GM10847 (cell line): ENCODE measurements around the gene DNAJC22.

Source experiments
- POLR2A ChIP-seq: IDR thresholded peaks from 2 replicates; pipeline ENCODE4 v1.6.1; 2011; ENCODE audit not compliant: insufficient read length; ENCODE audit errors: extremely low read depth

Gene DNAJC22

DNA sequence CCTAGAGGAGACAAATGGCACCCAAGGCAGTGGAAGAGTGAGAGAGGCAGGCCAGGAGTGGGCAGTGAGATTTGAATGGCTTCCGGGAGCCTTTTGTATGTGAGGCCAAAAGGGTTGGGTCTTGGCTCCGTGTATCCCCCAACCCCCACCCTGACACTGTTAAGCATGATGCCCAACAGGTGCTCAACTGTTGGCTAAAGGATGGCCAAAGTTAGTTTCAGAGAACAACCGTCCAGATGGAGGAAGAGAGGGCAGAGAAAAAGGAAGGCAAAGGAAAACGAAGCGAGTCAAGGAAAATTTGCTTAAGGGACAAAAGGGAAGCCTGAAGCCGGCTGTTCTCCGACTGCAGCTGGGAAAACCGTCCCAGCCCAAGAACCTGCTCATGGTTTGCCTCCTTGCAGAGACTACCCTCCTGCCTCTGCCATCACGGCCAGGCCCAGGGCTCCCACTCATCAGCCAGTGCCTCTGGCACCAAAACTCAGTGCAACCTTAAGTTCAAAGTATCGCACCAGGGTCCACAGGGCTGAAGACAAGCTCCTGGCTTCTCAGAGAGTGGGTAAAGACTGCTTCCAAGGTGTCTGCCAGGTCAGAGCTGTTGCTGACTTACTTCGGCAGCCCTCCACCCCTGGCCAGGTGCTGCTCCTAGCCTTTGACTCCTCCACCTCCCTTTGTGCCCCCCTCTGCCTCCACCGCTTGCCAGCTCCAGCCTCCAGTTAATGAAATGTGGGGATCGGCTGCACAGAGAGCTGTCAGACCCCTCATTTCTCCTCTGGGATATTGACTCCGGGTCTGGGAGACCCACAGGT, 5.5 kb upstream of the DNAJC22 start:
- no peak for TF ChIP-seq POLR2A

GRCh38 chr12:49341777-49342065, 5.0 kb upstream of the DNAJC22 start:
- TF ChIP-seq POLR2A: no peak

DNA sequence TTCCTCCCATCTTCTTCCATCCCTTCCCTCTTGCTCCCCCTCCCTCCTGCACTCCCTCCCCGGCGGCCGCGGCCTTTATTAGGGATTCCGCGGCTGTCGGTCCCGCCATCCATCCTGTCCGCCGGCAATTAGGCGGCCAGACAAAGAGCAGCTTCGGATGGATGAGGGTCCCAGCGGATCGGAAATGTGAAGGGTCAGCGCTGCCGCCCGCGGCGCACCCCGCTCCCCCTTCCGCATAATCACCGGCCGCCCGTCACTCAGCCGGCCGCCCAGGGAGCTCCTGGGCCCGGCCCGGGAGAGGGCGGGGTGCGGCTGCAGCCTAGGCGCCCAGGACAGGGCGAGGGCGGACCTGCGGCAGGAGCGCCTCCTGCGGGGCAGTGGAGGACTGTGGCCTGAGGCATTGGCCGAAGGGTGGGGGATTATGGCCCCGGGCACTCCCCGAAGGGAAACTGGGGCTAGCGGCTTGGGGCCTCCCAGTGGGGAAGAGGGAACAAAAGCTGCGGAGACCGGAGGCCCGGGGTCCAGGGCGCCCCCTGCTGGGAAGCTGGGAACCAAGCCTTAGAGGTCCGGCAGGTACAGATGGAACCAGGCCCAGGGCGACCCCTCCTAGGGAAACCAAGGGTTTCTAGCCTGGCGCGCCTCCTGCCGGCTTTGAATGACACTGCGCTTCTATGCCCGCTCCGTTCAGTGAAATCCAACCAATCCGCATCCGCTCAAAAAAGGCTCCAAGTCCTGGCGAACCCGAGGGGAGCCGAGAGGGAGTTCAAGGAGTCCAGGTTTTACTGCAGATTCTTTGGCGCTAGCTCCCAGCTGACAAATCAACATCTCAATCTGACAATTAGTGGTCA, 4.4 kb upstream of the DNAJC22 start:
- no peak for TF ChIP-seq POLR2A

DNA sequence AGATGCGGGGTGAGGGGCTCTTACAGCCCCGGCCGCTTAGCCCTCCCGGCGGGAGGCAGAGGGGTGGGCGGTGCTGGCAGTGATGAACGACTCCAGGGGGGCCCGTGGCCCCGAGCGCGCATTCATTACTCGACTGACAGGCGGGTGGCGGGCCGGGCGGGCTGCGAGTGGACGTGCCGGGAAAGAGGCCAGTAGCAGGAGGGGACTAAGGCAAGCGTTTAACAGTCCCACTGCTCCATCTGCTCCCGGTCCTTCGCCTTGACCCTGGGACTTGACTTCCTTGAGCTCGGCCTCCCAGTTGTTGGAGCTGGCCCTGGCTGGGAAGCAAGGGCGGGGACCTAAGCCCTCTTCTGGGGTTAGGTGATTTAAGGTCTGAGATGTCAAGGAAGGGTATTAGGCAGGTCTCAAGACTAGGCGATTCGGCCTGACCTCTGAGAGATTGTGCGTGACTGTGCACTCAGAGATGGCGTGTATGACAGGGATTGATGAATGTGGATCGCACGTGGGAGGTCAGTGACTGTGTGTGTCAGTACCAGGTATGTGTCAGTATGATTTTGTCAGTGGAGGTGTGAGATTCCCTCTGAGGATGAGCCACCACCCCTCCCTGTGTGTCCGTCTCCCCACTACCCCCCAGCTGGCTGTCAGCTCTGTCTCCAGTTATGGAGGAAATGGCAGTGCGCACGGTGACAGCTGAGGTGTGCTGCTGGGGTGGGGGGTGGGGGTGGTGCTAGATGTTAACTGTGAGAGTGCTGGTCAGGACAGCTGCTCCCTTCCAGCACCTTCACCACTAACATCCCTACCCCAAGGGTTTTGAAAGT, 3.6 kb upstream of the DNAJC22 start:
- no peak for TF ChIP-seq POLR2A

- no peak for TF ChIP-seq POLR2A
These were observed 2.1 kb upstream of the DNAJC22 start for GRCh38 chr12:49344486-49345050.

DNA sequence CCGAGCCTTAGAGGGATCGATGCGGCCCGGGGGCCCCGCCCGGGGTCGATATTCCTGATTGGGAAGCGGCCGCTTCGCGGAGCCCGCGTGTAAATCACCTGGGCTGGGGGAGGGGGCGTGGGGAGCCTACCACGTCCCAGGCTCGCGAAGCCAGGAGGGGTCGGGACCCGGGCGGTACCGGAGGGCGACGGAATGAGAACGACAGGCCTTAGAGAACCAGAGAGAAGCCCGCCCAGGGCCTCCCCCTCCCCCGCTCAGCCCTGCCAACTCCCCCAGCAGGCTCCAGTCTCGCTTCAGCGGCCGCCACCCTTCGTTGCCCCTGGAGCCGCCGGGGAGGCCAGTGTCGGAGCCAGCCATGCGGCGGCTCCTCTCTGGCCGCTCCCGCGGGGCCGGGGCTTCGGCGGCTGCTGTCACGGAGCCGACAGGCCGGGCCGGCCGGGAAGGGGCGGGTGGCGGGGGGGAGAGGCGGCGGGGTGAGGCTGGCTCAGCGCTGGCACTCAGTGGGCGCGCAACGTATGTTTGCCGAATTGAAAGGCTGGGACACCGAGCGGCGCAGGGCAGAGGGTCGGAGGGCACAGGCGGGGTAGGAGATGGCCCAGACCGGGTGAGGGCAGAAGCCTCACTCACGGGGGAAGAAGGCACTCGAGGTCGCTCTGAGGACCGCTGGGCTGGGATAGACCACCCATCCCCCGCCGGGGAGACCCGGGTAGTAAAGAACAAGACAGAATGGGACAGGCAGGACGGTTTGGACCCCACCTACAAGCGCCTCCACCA, 1.4 kb upstream of the DNAJC22 start:
- no peak for TF ChIP-seq POLR2A

- no peak for TF ChIP-seq POLR2A
These were observed 646 bp upstream of the DNAJC22 start for GRCh38 chr12:49345825-49346658.

DNA sequence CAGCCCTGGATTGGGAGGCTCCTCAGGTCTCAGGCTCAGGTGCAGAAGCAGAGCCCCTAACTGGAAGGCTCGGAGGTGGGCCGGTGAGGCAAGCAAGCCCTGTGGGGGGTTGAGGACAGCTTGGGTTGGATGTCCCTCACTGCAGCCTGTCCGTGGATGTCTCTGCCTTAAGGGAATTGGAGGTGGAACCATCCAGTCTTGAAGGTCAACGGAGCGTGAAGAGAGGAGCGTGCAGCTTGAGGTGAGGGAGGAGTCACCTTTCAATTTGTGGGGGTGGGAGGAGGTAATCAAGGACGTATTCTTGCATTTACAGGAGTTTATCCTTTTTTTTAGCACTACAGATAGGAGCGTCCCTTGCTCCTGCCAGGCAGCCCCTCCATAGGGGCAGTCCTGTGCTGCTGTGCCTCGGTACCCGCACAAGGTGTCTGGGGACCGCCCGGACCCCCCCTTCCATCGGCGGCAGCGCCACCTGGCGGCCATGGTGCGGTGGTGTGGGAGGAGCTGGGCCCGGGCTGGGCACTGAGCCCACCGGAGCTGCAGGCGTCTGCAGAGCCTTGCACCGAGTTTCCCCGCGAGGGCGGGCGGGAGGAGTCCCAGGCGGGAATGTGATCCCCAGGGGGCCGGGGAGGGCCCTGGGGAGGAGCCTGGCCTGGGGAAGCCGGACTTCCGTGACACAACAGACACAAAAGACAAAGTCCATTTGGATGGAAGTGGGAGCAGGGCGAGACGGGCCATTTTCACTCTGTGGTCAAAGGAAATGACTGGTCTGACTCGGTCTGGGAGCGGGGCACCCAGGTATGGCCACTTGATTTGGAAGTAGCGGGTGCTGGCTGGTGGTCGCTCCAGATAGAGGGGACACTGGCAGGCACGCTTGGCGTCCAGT, 864 bp downstream of the DNAJC22 start:
- TF ChIP-seq POLR2A: no peak

DNA sequence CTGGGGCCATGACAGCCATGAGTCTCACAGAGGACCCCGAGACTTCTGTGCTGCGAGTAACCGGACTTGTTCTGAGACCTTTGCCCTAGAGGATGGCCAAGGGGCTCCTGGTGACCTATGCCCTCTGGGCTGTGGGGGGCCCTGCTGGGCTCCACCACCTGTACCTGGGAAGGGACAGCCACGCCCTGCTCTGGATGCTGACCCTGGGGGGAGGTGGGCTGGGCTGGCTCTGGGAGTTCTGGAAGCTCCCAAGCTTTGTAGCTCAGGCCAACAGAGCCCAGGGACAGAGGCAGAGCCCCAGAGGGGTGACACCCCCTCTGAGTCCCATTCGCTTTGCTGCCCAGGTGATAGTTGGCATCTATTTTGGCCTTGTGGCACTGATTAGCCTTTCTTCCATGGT, 2.1 kb downstream of the DNAJC22 start:
- no peak for TF ChIP-seq POLR2A

GRCh38 chr12:49349266-49349665, 2.6 kb downstream of the DNAJC22 start:
- TF ChIP-seq POLR2A: no peak

DNA sequence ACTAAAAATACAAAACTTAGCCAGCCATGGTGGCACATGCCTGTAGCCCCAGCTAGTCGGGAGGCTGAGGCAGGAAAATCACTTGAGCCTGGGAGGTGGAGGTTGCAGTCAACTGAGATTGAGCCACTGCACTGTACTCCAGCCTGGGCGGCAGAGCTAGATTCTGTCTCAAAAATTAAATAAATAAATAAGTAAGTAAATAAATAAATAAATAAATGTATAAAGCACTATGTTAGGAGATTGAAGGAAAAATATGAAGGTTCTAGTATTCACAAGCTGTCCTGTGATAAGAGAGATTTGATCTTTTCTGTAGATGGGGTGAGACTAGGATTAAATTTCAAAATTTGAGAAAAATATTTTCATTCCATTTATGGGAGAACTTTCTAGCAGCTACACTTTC, 5.7 kb downstream of the DNAJC22 start:
- no peak for TF ChIP-seq POLR2A

- TF ChIP-seq POLR2A: no peak
These were observed 9.2 kb downstream of the DNAJC22 start for GRCh38 chr12:49355913-49356312.
